Measurements from ENCODE around the gene CKS1B.

Gene CKS1B

GRCh38 chr1:154974102-154974807 lies at the start of gene CKS1B:
CKS1B (plus strand) TSS chr1:154974681; CDS start chr1:154974746, 65 bp downstream.
- DNase-seq (ENCODE audit: low spot score) (peak; percentile 93), FAIRE-seq (peak; percentile 30)

- FAIRE-seq (no peak), DNase-seq (ENCODE audit: low spot score) (no peak)
Observed at GRCh38 chr1:154925335-154926170, 48.9 kb upstream of the CKS1B start.

GRCh38 chr1:154926201-154926600 lies 48.3 kb upstream of the CKS1B start:
- DNase-seq (ENCODE audit: low spot score) (no peak), FAIRE-seq (peak; percentile 70)

GRCh38 chr1:154931940-154932487 lies 42.5 kb upstream of the CKS1B start:
- DNase-seq (ENCODE audit: low spot score) (peak; percentile 81), FAIRE-seq (no peak)

GRCh38 chr1:154934358-154934948 lies 40.0 kb upstream of the CKS1B start:
- DNase-seq (ENCODE audit: low spot score), result no peak
- no peak for FAIRE-seq

GRCh38 chr1:154935749-154936554 lies 38.5 kb upstream of the CKS1B start:
- DNase-seq (ENCODE audit: low spot score) (no peak), FAIRE-seq (no peak)

GRCh38 chr1:154936555-154937084 lies 37.9 kb upstream of the CKS1B start, which contains the start of gene PMVK:
PMVK (minus strand) TSS chr1:154936719; CDS start chr1:154936685, 34 bp downstream.
- no peak for FAIRE-seq
- peak; percentile 95 for DNase-seq (ENCODE audit: low spot score)

GRCh38 chr1:154937085-154937987 lies 37.1 kb upstream of the CKS1B start:
- no peak for FAIRE-seq

GRCh38 chr1:154937988-154938386 lies 36.5 kb upstream of the CKS1B start:
- FAIRE-seq (no peak), DNase-seq (ENCODE audit: low spot score) (no peak)

More at GRCh38 chr1:154937085-154937987, 37.1 kb upstream of the CKS1B start:
- peak; percentile 93 for DNase-seq (ENCODE audit: low spot score)

GRCh38 chr1:154938604-154939399 lies 35.7 kb upstream of the CKS1B start:
- FAIRE-seq (no peak), DNase-seq (ENCODE audit: low spot score) (no peak)

GRCh38 chr1:154940213-154940560 lies 34.3 kb upstream of the CKS1B start:
- FAIRE-seq (no peak), DNase-seq (ENCODE audit: low spot score) (no peak)

GRCh38 chr1:154940651-154941194 lies 33.8 kb upstream of the CKS1B start:
- DNase-seq (ENCODE audit: low spot score) (no peak), FAIRE-seq (no peak)

- no peak for FAIRE-seq
- DNase-seq (ENCODE audit: low spot score), result no peak
Observed at GRCh38 chr1:154941333-154942013, 33.0 kb upstream of the CKS1B start.

GRCh38 chr1:154943649-154944400 lies 30.7 kb upstream of the CKS1B start:
- FAIRE-seq (no peak), DNase-seq (ENCODE audit: low spot score) (peak; percentile 66)

- no peak for DNase-seq (ENCODE audit: low spot score)
- no peak for FAIRE-seq
Observed at GRCh38 chr1:154944401-154945159, 29.9 kb upstream of the CKS1B start.

GRCh38 chr1:154945160-154945961 lies 29.1 kb upstream of the CKS1B start:
- DNase-seq (ENCODE audit: low spot score) (no peak), FAIRE-seq (no peak)
